Endothelial cell (in vitro differentiated cells): ENCODE results near the gene AGRP. TPM values are rescaled to one million over a fixed set of nuclear protein-coding genes. Genes with fewer than 3 reads are reported as not detected.

ENCODE experiments used
- DNase-seq: peaks from one replicate; pipeline ENCODE4 v3.0.0; 2021; ENCODE audit warnings: low spot score
- H3K27ac Mint-ChIP-seq: one replicate; pipeline ENCODE4 v1.8.0; 2021; ENCODE audit warnings: mixed read lengths, inconsistent platforms; ENCODE audit not compliant: unreplicated experiment
- H3K27me3 Mint-ChIP-seq: one replicate; pipeline ENCODE4 v1.8.0; 2021; ENCODE audit warnings: mild to moderate bottlenecking, moderate library complexity, mixed read lengths, inconsistent platforms; ENCODE audit not compliant: unreplicated experiment
- H3K36me3 Mint-ChIP-seq: one replicate; pipeline ENCODE4 v1.8.0; 2021; ENCODE audit warnings: mild to moderate bottlenecking, low read depth, mixed read lengths, inconsistent platforms; ENCODE audit not compliant: unreplicated experiment
- H3K4me1 Mint-ChIP-seq: one replicate; pipeline ENCODE4 v1.8.0; 2021; ENCODE audit warnings: mild to moderate bottlenecking, mixed read lengths, inconsistent platforms; ENCODE audit not compliant: unreplicated experiment
- H3K4me3 Mint-ChIP-seq: one replicate; pipeline ENCODE4 v1.8.0; 2021; ENCODE audit warnings: mild to moderate bottlenecking, mixed read lengths, inconsistent platforms; ENCODE audit not compliant: unreplicated experiment
- H3K9me3 Mint-ChIP-seq: one replicate; pipeline ENCODE4 v1.8.0; 2021; ENCODE audit warnings: mixed read lengths, inconsistent platforms; ENCODE audit not compliant: unreplicated experiment
- CTCF ChIP-seq: fragments of 200-600 bp; sonication (generic); IDR thresholded peaks from one replicate; pipeline ENCODE4 v1.5.0; 2021; ENCODE audit warnings: antibody characterized with exemption; ENCODE audit not compliant: unreplicated experiment
- total RNA-seq: library from RNA; stranded (reverse); fragmentation: NEBNext Ultra II Directional; extraction: Animal tissue kit (Norgen Biotek cat#: 25700); gene quantifications from one replicate; pipeline ENCODE4 v1.2.1, GENCODE V29; 2021; ENCODE audit not compliant: unreplicated experiment

Gene AGRP
- total RNA-seq, 1 donor from 2014 or later: not detected

DNA sequence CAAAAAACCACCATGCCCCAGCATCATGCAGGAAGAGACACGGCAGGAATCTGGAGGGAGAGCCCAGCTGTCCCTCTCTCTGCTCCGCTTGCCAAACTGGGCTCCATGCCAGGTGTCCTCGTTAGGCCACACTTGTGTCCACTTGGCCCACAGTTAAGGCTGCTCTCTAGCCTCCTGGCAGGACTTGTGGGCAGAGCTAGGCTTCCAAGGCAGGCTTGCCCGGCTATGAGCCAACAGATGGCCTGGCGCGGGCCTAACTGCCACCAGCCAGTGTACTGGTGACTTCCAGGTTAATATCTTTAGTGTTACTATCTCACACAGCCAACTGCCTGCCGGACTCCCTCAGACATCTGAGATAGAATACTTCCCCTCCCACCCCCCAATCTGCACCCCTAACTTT, 13.0 kb downstream of the AGRP start:
- Mint-ChIP-seq H3K36me3 (peaks cover 12% of the 10 kb centered on the region), H3K27ac (no peak overlapping the region), H3K4me1 (peaks cover 31% of the 10 kb centered on the region), H3K4me3 (no peak overlapping the region), H3K9me3 (no peaks in the 10 kb centered on the region), H3K27me3 (peaks cover 7% of the 10 kb centered on the region)
- DNase-seq: no peak
- no peak for TF ChIP-seq CTCF

GRCh38 chr16:67468731-67469130, 14.6 kb downstream of the AGRP start:
- Mint-ChIP-seq H3K4me1 (peaks cover 33% of the 10 kb centered on the region), H3K4me3 (no peak overlapping the region), H3K27me3 (peaks cover 7% of the 10 kb centered on the region), H3K36me3 (peaks cover 4% of the 10 kb centered on the region), H3K9me3 (no peaks in the 10 kb centered on the region), H3K27ac (no peak overlapping the region)
- no peak for TF ChIP-seq CTCF
- DNase-seq: no peak

DNA sequence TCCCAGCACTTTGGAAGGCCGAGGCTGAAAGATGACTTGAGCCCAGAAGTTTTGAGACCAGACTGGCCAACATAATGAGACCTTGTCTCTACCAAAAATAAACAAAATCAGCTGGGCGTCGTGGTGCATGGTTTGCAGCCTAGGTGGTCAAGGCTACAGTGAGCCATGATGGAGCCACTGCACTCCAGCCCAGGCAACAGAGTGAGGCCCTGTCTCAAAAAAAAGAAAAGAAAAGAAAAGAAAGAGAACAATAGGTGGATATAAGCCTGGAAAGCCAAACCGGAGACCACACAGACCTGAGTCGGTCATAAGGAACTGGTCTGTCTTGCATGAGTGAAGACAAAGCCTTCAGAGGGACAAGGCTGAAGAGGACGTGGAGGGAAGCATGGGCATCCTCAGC, 16.8 kb downstream of the AGRP start:
- Mint-ChIP-seq H3K27me3 (peaks cover 3% of the 10 kb centered on the region), H3K4me3 (peak overlapping the region; percentile 67), H3K36me3 (peaks cover 1% of the 10 kb centered on the region), H3K27ac (peak overlapping the region; percentile 90), H3K4me1 (peaks cover 33% of the 10 kb centered on the region), H3K9me3 (no peaks in the 10 kb centered on the region)
- no peak for DNase-seq
- TF ChIP-seq CTCF: no peak

- no peak for TF ChIP-seq CTCF
- H3K9me3 Mint-ChIP-seq: no peaks in the 10 kb centered on the region
Observed at GRCh38 chr16:67464565-67464964, 18.8 kb downstream of the AGRP start.

DNA sequence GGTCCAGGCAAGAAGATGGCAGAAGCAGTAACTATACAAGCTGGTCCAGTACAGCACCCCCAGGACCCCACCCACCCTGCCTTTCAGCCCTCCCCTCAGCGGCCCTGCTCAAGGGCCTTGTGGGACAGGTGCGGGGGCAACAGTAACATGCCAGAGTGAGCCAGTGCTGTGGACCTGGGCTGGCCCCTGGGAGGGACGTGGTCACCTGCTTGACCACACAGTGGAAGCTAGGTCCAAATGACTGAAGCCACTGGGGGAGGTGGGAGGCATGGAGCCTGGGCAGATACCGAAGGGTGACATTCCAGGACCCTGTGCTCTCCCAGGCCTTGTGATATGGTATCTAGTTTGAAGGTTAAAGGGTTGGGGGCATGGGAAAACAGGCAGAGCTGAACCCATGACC, 19.7 kb downstream of the AGRP start:
- H3K4me1 Mint-ChIP-seq: peaks cover 45% of the 10 kb centered on the region
- H3K27ac Mint-ChIP-seq: no peak overlapping the region
- TF ChIP-seq CTCF: no peak
- DNase-seq: no peak
- no peak overlapping the region for H3K4me3 Mint-ChIP-seq
- peaks cover 7% of the 10 kb centered on the region for H3K27me3 Mint-ChIP-seq
- H3K9me3 Mint-ChIP-seq: no peaks in the 10 kb centered on the region
- peaks cover 6% of the 10 kb centered on the region for H3K36me3 Mint-ChIP-seq

More at GRCh38 chr16:67464565-67464964, 18.8 kb downstream of the AGRP start:
- Mint-ChIP-seq H3K4me1 (peaks cover 37% of the 10 kb centered on the region), H3K4me3 (no peak overlapping the region), H3K27me3 (peaks cover 5% of the 10 kb centered on the region), H3K36me3 (peaks cover 4% of the 10 kb centered on the region), H3K27ac (no peak overlapping the region)
- DNase-seq: no peak
